ENCODE measurements around the gene DNAJC19. TPM values are rescaled to one million over a fixed set of nuclear protein-coding genes. Genes with fewer than 3 reads are reported as not detected.
A peak's percentile ranks its signal among the peaks of the same experiment; 100 is the strongest.

Gene DNAJC19
- total RNA-seq (100 to 1,000 TPM in 1 of 9 donors, 10 to 100 TPM in 8; 29.4 to 119 (median 74.8) TPM), polyA plus RNA-seq (100 to 1,000 TPM in 1 of 3 donors, 10 to 100 TPM in 2; 57.6 to 101 (median 79.4) TPM)
- long read RNA-seq, donor 1, transcript DNAJC19-206 (3 exons, 1,133 nt): minor isoform, 6 of 173 reads
- long read RNA-seq, donor 1, transcript DNAJC19-208 (6 exons, 828 nt): minor isoform, 6 of 173 reads
- long read RNA-seq, donor 1, transcript DNAJC19-202 (5 exons, 1,239 nt): minor isoform, 15 of 173 reads
- long read RNA-seq, donor 1, transcript DNAJC19-201 (6 exons, 1,454 nt): major isoform, 131 of 173 reads
- long read RNA-seq, donor 1, partial matches to known transcripts: 7 of 173 reads
- long read RNA-seq, donor 1, other reads (novel, unspliced or antisense): 0 of 173 reads
- long read RNA-seq, donor 2, transcript DNAJC19-202 (5 exons, 1,239 nt): minor isoform, 12 of 109 reads
- long read RNA-seq, donor 2, transcript DNAJC19-201 (6 exons, 1,454 nt): major isoform, 86 of 109 reads
- long read RNA-seq, donor 2, partial matches to known transcripts: 0 of 109 reads
- long read RNA-seq, donor 2, other reads (novel, unspliced or antisense): 0 of 109 reads
- long read RNA-seq, donor 3, transcript DNAJC19-201 (6 exons, 1,454 nt): major isoform, 77 of 116 reads
- long read RNA-seq, donor 3, transcript DNAJC19-202 (5 exons, 1,239 nt): minor isoform, 13 of 116 reads
- long read RNA-seq, donor 3, partial matches to known transcripts: 14 of 116 reads
- long read RNA-seq, donor 3, other reads (novel, unspliced or antisense): 0 of 116 reads
- long read RNA-seq, donor 4, transcript DNAJC19-201 (6 exons, 1,454 nt): major isoform, 62 of 91 reads
- long read RNA-seq, donor 4, transcript DNAJC19-202 (5 exons, 1,239 nt): minor isoform, 16 of 91 reads
- long read RNA-seq, donor 4, partial matches to known transcripts: 2 of 91 reads
- long read RNA-seq, donor 4, other reads (novel, unspliced or antisense): 5 of 91 reads
- long read RNA-seq, donor 5, transcript DNAJC19-201 (6 exons, 1,454 nt): major isoform, 114 of 151 reads
- long read RNA-seq, donor 5, transcript DNAJC19-202 (5 exons, 1,239 nt): minor isoform, 17 of 151 reads
- long read RNA-seq, donor 5, transcript DNAJC19-208 (6 exons, 828 nt): minor isoform, 5 of 151 reads
- long read RNA-seq, donor 5, partial matches to known transcripts: 0 of 151 reads
- long read RNA-seq, donor 5, other reads (novel, unspliced or antisense): 8 of 151 reads
- long read RNA-seq, donor 6, transcript DNAJC19-201 (6 exons, 1,454 nt): major isoform, 40 of 66 reads
- long read RNA-seq, donor 6, transcript DNAJC19-202 (5 exons, 1,239 nt): minor isoform, 10 of 66 reads
- long read RNA-seq, donor 6, partial matches to known transcripts: 4 of 66 reads
- long read RNA-seq, donor 6, other reads (novel, unspliced or antisense): 3 of 66 reads
- long read RNA-seq, donor 7, transcript DNAJC19-201 (6 exons, 1,454 nt): major isoform, 55 of 66 reads
- long read RNA-seq, donor 7, partial matches to known transcripts: 0 of 66 reads
- long read RNA-seq, donor 7, other reads (novel, unspliced or antisense): 0 of 66 reads
- long read RNA-seq, donor 8, transcript DNAJC19-202 (5 exons, 1,239 nt): minor isoform, 14 of 161 reads
- long read RNA-seq, donor 8, transcript DNAJC19-201 (6 exons, 1,454 nt): major isoform, 124 of 161 reads
- long read RNA-seq, donor 8, partial matches to known transcripts: 7 of 161 reads
- long read RNA-seq, donor 8, other reads (novel, unspliced or antisense): 0 of 161 reads
- long read RNA-seq, donor 9, transcript DNAJC19-202 (5 exons, 1,239 nt): minor isoform, 20 of 98 reads
- long read RNA-seq, donor 9, transcript DNAJC19-201 (6 exons, 1,454 nt): major isoform, 50 of 98 reads
- long read RNA-seq, donor 9, partial matches to known transcripts: 16 of 98 reads
- long read RNA-seq, donor 9, other reads (novel, unspliced or antisense): 0 of 98 reads
- long read RNA-seq, donor 10, transcript DNAJC19-201 (6 exons, 1,454 nt): major isoform, 42 of 58 reads
- long read RNA-seq, donor 10, partial matches to known transcripts: 0 of 58 reads
- long read RNA-seq, donor 10, other reads (novel, unspliced or antisense): 0 of 58 reads

- WGBS, 4 donors: 0 to 1% (median 0%) methylated on average over 25 to 43 of the region's 43 CpGs
- H3K36me3 ChIP-seq (replicated peaks in 1 of 2): peaks cover 0 to 18% of the 10 kb centered on the region in 2 donors
- peak within 1 kb of the TSS; percentile 58 to 93 (median 77) for H3K4me3 ChIP-seq
- H3K27ac ChIP-seq: peak within 1 kb of the TSS; percentile 61 to 94 (median 90)
- DNase-seq: peak; percentile 93 to 97 (median 96)
- TF ChIP-seq POLR2A (IDR thresholded peaks at IDR 0.05) (peak; percentile 41 to 94), CTCF (IDR thresholded peaks at IDR 0.05) (no peak)
- no peaks in the 10 kb centered on the region for H3K27me3 ChIP-seq
- intact Hi-C loops (cut with DNase I): no loop called here
- H3K9me3 ChIP-seq (replicated peaks in 1 of 3): no peaks in the 10 kb centered on the region
- peaks cover 0 to 42% of the 10 kb centered on the region in 2 donors for H3K4me1 ChIP-seq (replicated peaks in 1 of 2)
Measured at GRCh38 chr3:180989291-180990163, at the start of gene DNAJC19. DNAJC19 (minus strand) TSS chr3:180989736; CDS start chr3:180989602, 134 bp downstream.

DNA sequence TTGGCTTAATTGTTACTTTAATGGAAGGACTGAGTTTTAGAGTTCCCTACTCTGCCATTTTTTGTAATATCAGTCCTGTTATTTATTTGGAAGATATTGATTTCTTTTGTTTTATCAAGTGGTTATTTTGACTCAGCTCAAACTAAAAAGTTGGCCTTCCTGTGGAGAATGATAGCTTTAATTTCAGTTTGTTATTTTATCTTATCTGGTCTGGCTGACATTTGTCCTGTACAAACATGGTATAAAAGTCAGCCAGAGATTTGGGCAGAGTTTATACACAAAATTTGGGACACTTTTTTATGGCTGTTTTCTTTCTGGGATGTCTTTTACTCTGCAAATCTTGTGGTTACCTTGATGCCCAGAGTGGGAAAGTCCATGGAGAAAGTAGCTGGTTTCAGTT is 41.4 kb upstream of the DNAJC19 start:
- no peak overlapping the region for H3K27ac ChIP-seq
- no peak overlapping the region for H3K4me3 ChIP-seq
- no peaks in the 10 kb centered on the region for H3K9me3 ChIP-seq (replicated peaks in 1 of 3)
- intact Hi-C loops (cut with DNase I): no loop called here
- no peaks in the 10 kb centered on the region for H3K4me1 ChIP-seq (replicated peaks in 1 of 2)
- H3K36me3 ChIP-seq (replicated peaks in 1 of 2): no peaks in the 10 kb centered on the region
- DNase-seq: no peak
- no peaks in the 10 kb centered on the region for H3K27me3 ChIP-seq
- TF ChIP-seq POLR2A (IDR thresholded peaks at IDR 0.05) (no peak), CTCF (IDR thresholded peaks at IDR 0.05) (no peak)

- DNase-seq: no peak
- Histone ChIP-seq H3K4me1 (replicated peaks in 1 of 2) (no peaks in the 10 kb centered on the region), H3K4me3 (no peak overlapping the region), H3K27me3 (no peaks in the 10 kb centered on the region), H3K27ac (no peak overlapping the region), H3K36me3 (replicated peaks in 1 of 2) (no peaks in the 10 kb centered on the region), H3K9me3 (replicated peaks in 1 of 3) (no peaks in the 10 kb centered on the region)
- intact Hi-C loops (cut with DNase I): no loop called here
- TF ChIP-seq POLR2A (IDR thresholded peaks at IDR 0.05) (no peak), CTCF (IDR thresholded peaks at IDR 0.05) (no peak)
Measured at GRCh38 chr3:181025204-181025603, 35.7 kb upstream of the DNAJC19 start.

Measured in adrenal gland (tissue), 19 donors.